ENCODE results near the gene FXYD6.

DNA sequence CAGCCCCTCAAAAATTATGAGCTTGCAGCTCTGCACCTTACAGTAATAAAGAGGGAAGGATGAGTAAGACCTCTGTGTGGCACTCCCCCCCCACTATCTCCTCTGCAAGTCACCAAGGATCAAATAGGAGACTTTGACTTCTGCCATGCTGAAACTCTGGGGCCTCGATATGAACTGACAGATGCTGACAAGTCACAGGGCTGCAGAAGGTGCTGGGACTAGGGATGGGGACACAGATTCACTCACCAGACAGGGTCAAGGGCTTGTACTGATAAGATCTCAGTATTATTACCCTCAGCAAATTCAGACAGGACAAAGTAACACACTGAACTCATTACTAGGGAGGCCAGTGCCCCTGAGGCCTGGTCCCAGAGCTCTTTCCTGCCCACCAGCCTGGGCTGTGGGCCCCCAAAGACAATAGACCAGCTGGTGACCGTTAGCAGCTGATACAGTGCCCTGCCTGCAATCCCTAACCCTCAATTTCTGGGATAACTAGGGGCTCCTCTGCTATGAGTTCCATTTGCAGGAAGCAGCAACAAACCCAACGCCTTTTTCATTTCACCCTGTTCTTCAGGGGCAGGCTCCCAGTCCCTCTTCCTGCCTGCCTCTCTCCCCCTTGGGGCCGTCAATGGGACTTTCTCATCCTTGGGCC, 32.6 kb upstream of the FXYD6 start:
- TF ChIP-seq POLR2AphosphoS5 (IDR thresholded peaks at IDR 0.05; ENCODE audit: borderline replicate concordance, low read depth, low read length) (no peak), EZH2 (IDR thresholded peaks at IDR 0.05) (no peak)
